ENCODE results near the gene TOR1A.

- TF ChIP-seq CTCF (IDR thresholded peaks at IDR 0.05 in 4 of 5, conservative IDR thresholded peaks at IDR 0.05 in 1 of 5) (no peak), POLR2A (IDR thresholded peaks at IDR 0.05) (no peak)
Measured at GRCh38 chr9:129828969-129829368, 5.0 kb upstream of the TOR1A start.

Data from gastrocnemius medialis (tissue), 4 donors.